WTC11 (cell line): ENCODE data around the gene NIPAL4. TPM values are rescaled to one million over a fixed set of nuclear protein-coding genes. Genes with fewer than 3 reads are reported as not detected.

Source experiments
- ATAC-seq: fragments of 200-7000 bp; cut with Tn5 transposase; 2 replicates; pipeline ENCODE4 v1.10.0; 2021; ENCODE audit warnings: mild to moderate bottlenecking, moderate library complexity
- CTCF ChIA-PET: fragments of 300-600 bp; sonication (Branson Sonifier 250); formaldehyde crosslinking; loops from one replicate; lab custom pipeline; 2021; ENCODE audit warnings: antibody characterized with exemption; lab: Charles Lee
- POLR2A ChIA-PET: fragments of 350-600 bp; sonication (Branson Sonifier 250); formaldehyde crosslinking; loops from one replicate; lab custom pipeline; 2021; ENCODE audit warnings: antibody characterized with exemption; lab: Charles Lee
- DNase-seq: peaks from one replicate; pipeline ENCODE4 v3.0.0; 2021; ENCODE audit warnings: low spot score
- H3K27ac Mint-ChIP-seq: 2 replicates; pipeline ENCODE4 v1.8.0; 2021; ENCODE audit warnings: mixed read lengths
- H3K27me3 Mint-ChIP-seq: 2 replicates; pipeline ENCODE4 v1.8.0; 2021; ENCODE audit warnings: low read depth, mild to moderate bottlenecking, moderate library complexity, mixed read lengths
- H3K36me3 Mint-ChIP-seq: 2 replicates; pipeline ENCODE4 v1.8.0; 2021; ENCODE audit warnings: mixed read lengths
- H3K4me1 Mint-ChIP-seq: 2 replicates; pipeline ENCODE4 v1.8.0; 2022; ENCODE audit warnings: mixed read lengths
- H3K4me3 Mint-ChIP-seq: 2 replicates; pipeline ENCODE4 v1.8.0; 2021; ENCODE audit warnings: mild to moderate bottlenecking, moderate library complexity, mixed read lengths
- H3K9me3 Mint-ChIP-seq: 2 replicates; pipeline ENCODE4 v1.8.0; 2021; ENCODE audit warnings: mixed read lengths
- CREM ChIP-seq: sonication (generic); formaldehyde crosslinking; IDR thresholded peaks from 2 replicates; pipeline ENCODE4 v1.8.1; 2022; ENCODE audit warnings: mild to moderate bottlenecking, missing genetic modification reagents, moderate library complexity
- FOXJ3 ChIP-seq: sonication (generic); formaldehyde crosslinking; IDR thresholded peaks from 2 replicates; pipeline ENCODE4 v1.9.0; 2021; ENCODE audit warnings: missing genetic modification reagents, mild to moderate bottlenecking, borderline replicate concordance
- HMGA2 ChIP-seq: fragments of 250-450 bp; sonication (Bioruptor Pico); IDR thresholded peaks from 2 replicates; pipeline ENCODE4 v1.4.0; 2021; ENCODE audit warnings: mild to moderate bottlenecking, moderate library complexity
- NFYB ChIP-seq: sonication (generic); formaldehyde crosslinking; conservative IDR thresholded peaks from 2 replicates; pipeline ENCODE4 v1.8.0; 2022; ENCODE audit warnings: low read depth, missing genetic modification reagents
- SMAD3 ChIP-seq: sonication (generic); formaldehyde crosslinking; IDR thresholded peaks from 2 replicates; pipeline ENCODE4 v1.8.0; 2022; ENCODE audit warnings: missing genetic modification reagents, mild to moderate bottlenecking, borderline replicate concordance
- SP1 ChIP-seq: sonication (generic); formaldehyde crosslinking; conservative IDR thresholded peaks from 2 replicates; pipeline ENCODE4 v1.8.1; 2022; ENCODE audit warnings: missing genetic modification reagents
- TEAD1 ChIP-seq: sonication (generic); formaldehyde crosslinking; IDR thresholded peaks from 2 replicates; pipeline ENCODE4 v1.8.0; 2022; ENCODE audit warnings: mild to moderate bottlenecking, missing genetic modification reagents
- ZNF263 ChIP-seq: sonication (generic); formaldehyde crosslinking; IDR thresholded peaks from 2 replicates; pipeline ENCODE4 v1.8.1; 2022; ENCODE audit warnings: low read depth, mild to moderate bottlenecking, moderate library complexity, missing genetic modification reagents
- ZNF317 ChIP-seq: sonication (generic); formaldehyde crosslinking; IDR thresholded peaks from 2 replicates; pipeline ENCODE4 v1.8.1; 2023; ENCODE audit warnings: low read depth, mild to moderate bottlenecking, moderate library complexity, missing genetic modification reagents, borderline replicate concordance
- ZNF416 ChIP-seq: fragments of 250-450 bp; sonication (Bioruptor Pico); IDR thresholded peaks from 2 replicates; pipeline ENCODE4 v1.9.0; 2021; ENCODE audit warnings: mild to moderate bottlenecking, inconsistent platforms
- total RNA-seq: library from RNA; stranded (reverse); gene quantifications from 3 replicates; pipeline ENCODE4 v1.2.3, GENCODE V29; 2021
- TF ChIP-seq, protein P1 (sequence below): sonication (generic); formaldehyde crosslinking; IDR thresholded peaks from 2 replicates; pipeline ENCODE4 v1.8.1; 2022; ENCODE audit warnings: mild to moderate bottlenecking, moderate library complexity, missing genetic modification reagents
- TF ChIP-seq, protein P2 (sequence below): sonication (generic); formaldehyde crosslinking; IDR thresholded peaks from 2 replicates; pipeline ENCODE4 v1.8.1; 2022; ENCODE audit warnings: mild to moderate bottlenecking, missing genetic modification reagents, moderate library complexity, borderline replicate concordance
- TF ChIP-seq, protein P3 (sequence below): sonication (generic); formaldehyde crosslinking; IDR thresholded peaks from 2 replicates; pipeline ENCODE4 v1.8.0; 2023; ENCODE audit warnings: mild to moderate bottlenecking, missing genetic modification reagents
- TF ChIP-seq, protein P4 (sequence below): sonication (generic); formaldehyde crosslinking; IDR thresholded peaks from 2 replicates; pipeline ENCODE4 v1.8.1; 2023; ENCODE audit warnings: mild to moderate bottlenecking, missing genetic modification reagents, borderline replicate concordance

Gene NIPAL4
- total RNA-seq, 1 experiment from 2014 or later: not detected

DNA sequence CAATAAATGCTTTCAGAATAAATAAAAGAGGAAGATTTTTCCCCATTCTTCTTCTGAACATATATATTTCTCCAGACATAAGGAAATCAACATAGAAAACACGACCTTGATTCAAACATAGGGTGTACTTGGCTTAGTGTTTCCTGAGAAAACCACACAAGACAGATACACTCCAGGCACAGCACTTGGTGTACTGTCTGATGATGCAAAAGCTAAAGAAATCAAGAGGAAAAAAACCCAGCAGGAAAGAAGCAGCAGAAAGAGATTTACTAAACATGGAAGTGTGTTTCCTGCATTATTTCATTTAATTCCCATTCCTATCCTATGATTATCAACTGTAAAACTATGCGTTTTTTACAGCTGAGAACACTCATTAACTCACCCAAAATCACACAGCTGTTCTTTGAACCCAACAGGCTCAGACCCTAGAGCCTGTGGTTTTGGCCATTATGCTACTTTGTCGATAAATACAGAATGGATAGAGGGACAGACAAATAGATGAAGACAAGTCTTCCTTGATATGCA lies 46.1 kb downstream of the NIPAL4 start:
- no peak for DNase-seq
- TF ChIP-seq NFYB (CRISPR knock-in tag) (no peak), FOXJ3 (CRISPR knock-in tag) (no peak), TEAD1 (CRISPR knock-in tag) (no peak), ZNF416 (CRISPR knock-in tag) (no peak)
- TF ChIP-seq, protein P1, sequence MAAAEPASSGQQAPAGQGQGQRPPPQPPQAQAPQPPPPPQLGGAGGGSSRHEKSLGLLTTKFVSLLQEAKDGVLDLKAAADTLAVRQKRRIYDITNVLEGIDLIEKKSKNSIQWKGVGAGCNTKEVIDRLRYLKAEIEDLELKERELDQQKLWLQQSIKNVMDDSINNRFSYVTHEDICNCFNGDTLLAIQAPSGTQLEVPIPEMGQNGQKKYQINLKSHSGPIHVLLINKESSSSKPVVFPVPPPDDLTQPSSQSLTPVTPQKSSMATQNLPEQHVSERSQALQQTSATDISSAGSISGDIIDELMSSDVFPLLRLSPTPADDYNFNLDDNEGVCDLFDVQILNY (CRISPR knock-in tag): no peak
- TF ChIP-seq, protein P2, sequence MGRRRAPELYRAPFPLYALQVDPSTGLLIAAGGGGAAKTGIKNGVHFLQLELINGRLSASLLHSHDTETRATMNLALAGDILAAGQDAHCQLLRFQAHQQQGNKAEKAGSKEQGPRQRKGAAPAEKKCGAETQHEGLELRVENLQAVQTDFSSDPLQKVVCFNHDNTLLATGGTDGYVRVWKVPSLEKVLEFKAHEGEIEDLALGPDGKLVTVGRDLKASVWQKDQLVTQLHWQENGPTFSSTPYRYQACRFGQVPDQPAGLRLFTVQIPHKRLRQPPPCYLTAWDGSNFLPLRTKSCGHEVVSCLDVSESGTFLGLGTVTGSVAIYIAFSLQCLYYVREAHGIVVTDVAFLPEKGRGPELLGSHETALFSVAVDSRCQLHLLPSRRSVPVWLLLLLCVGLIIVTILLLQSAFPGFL: no peak
- TF ChIP-seq, protein P3, sequence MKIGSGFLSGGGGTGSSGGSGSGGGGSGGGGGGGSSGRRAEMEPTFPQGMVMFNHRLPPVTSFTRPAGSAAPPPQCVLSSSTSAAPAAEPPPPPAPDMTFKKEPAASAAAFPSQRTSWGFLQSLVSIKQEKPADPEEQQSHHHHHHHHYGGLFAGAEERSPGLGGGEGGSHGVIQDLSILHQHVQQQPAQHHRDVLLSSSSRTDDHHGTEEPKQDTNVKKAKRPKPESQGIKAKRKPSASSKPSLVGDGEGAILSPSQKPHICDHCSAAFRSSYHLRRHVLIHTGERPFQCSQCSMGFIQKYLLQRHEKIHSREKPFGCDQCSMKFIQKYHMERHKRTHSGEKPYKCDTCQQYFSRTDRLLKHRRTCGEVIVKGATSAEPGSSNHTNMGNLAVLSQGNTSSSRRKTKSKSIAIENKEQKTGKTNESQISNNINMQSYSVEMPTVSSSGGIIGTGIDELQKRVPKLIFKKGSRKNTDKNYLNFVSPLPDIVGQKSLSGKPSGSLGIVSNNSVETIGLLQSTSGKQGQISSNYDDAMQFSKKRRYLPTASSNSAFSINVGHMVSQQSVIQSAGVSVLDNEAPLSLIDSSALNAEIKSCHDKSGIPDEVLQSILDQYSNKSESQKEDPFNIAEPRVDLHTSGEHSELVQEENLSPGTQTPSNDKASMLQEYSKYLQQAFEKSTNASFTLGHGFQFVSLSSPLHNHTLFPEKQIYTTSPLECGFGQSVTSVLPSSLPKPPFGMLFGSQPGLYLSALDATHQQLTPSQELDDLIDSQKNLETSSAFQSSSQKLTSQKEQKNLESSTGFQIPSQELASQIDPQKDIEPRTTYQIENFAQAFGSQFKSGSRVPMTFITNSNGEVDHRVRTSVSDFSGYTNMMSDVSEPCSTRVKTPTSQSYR: no peak
- CTCF ChIA-PET: no interaction called here

DNA sequence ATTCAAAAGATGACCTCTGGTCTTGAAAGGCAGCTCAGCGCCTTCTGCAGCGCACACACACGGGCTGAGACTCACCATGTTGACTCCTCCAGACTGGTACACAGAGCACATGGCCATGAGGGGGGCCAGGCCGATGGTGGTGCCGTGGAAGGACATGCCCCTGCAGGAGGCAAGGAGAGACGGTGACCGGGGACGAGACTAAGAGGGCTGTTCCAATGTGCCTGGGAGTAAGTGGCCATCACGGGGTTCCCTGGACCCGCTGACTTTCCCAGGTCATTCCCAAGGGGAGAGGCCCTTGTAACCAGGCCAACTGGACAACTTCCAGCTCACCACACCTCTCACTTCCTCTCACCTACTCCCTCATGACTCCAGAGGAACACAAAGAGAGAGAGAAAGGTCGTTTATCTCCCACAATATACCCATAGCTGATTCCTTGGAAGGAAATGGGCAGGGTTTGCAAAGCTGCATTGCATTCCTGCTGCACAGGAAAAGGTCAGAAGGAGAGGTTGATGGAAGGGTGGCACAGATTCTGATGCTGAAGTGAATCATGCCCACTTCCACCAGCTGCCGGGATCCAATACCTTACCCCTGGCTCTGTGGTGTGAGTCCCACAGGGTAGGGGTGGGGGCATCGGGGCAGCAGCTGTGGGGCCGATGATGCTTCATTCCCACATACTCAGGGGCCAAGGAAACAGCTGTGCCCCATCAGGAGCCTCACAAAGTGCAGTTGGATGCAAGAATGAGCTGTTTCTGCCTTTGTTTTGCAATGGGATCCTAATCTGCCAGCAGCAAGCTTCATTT lies 47.2 kb downstream of the NIPAL4 start:
- Mint-ChIP-seq H3K27ac (no peak overlapping the region), H3K9me3 (peaks cover 5% of the 10 kb centered on the region; the same call in 1 of the 2 replicates), H3K27me3 (no peaks in the 10 kb centered on the region), H3K4me1 (no peaks in the 10 kb centered on the region), H3K4me3 (no peak overlapping the region), H3K36me3 (peaks cover 14% of the 10 kb centered on the region)
- ATAC-seq (no peak), DNase-seq (no peak)
- CTCF ChIA-PET: interaction anchor here (1.3 kb wide), 1 partner anchor 236 kb away, joined by 4 read pairs; the partner anchor contains the start of gene LSM11
- TF ChIP-seq ZNF263: no peak
- no peak for TF ChIP-seq SP1
- TF ChIP-seq HMGA2 (CRISPR knock-in tag): no peak
- no peak for TF ChIP-seq SMAD3 (CRISPR knock-in tag)
- TF ChIP-seq, protein P4, sequence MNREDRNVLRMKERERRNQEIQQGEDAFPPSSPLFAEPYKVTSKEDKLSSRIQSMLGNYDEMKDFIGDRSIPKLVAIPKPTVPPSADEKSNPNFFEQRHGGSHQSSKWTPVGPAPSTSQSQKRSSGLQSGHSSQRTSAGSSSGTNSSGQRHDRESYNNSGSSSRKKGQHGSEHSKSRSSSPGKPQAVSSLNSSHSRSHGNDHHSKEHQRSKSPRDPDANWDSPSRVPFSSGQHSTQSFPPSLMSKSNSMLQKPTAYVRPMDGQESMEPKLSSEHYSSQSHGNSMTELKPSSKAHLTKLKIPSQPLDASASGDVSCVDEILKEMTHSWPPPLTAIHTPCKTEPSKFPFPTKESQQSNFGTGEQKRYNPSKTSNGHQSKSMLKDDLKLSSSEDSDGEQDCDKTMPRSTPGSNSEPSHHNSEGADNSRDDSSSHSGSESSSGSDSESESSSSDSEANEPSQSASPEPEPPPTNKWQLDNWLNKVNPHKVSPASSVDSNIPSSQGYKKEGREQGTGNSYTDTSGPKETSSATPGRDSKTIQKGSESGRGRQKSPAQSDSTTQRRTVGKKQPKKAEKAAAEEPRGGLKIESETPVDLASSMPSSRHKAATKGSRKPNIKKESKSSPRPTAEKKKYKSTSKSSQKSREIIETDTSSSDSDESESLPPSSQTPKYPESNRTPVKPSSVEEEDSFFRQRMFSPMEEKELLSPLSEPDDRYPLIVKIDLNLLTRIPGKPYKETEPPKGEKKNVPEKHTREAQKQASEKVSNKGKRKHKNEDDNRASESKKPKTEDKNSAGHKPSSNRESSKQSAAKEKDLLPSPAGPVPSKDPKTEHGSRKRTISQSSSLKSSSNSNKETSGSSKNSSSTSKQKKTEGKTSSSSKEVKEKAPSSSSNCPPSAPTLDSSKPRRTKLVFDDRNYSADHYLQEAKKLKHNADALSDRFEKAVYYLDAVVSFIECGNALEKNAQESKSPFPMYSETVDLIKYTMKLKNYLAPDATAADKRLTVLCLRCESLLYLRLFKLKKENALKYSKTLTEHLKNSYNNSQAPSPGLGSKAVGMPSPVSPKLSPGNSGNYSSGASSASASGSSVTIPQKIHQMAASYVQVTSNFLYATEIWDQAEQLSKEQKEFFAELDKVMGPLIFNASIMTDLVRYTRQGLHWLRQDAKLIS (CRISPR knock-in tag): no peak
- TF ChIP-seq ZNF317 (CRISPR knock-in tag): no peak
- TF ChIP-seq, protein P1 (CRISPR knock-in tag): no peak
- TF ChIP-seq CREM (CRISPR knock-in tag): no peak
- TF ChIP-seq, protein P3: no peak
- TF ChIP-seq, protein P2: no peak
- POLR2A ChIA-PET: interaction anchor here (0.8 kb wide), 1 partner anchor 75 kb away, joined by 3 read pairs; no protein-coding TSS in a partner anchor

More for the DNA sequence above, 46.1 kb downstream of the NIPAL4 start:
- ATAC-seq: no peak
- Mint-ChIP-seq H3K27me3 (no peaks in the 10 kb centered on the region), H3K36me3 (peaks cover 5% of the 10 kb centered on the region), H3K9me3 (no peaks in the 10 kb centered on the region), H3K4me3 (no peak overlapping the region), H3K4me1 (no peaks in the 10 kb centered on the region), H3K27ac (no peak overlapping the region)
- POLR2A ChIA-PET: interaction anchor here (0.8 kb wide), 1 partner anchor 74 kb away, joined by 3 read pairs; no protein-coding TSS in a partner anchor
